Progenitor cell of endocrine pancreas (in vitro differentiated cells): Measurements from ENCODE around the gene CXCL8. TPM values are rescaled to one million over a fixed set of nuclear protein-coding genes. Genes with fewer than 3 reads are reported as not detected.

Experiments
- DNase-seq: peaks from one replicate; pipeline ENCODE4 v3.0.0; 2021; ENCODE audit warnings: low spot score; ENCODE audit not compliant: unreplicated experiment
- H3K27ac Mint-ChIP-seq: 2 replicates; pipeline ENCODE4 v1.8.0; 2021; ENCODE audit warnings: mild to moderate bottlenecking, moderate library complexity, mixed read lengths
- H3K27me3 Mint-ChIP-seq: 2 replicates; pipeline ENCODE4 v1.8.0; 2021; ENCODE audit warnings: mixed read lengths
- H3K36me3 Mint-ChIP-seq: 2 replicates; pipeline ENCODE4 v1.8.0; 2022; ENCODE audit warnings: mixed read lengths; ENCODE audit not compliant: insufficient read depth
- H3K4me1 Mint-ChIP-seq: 2 replicates; pipeline ENCODE4 v1.8.0; 2021; ENCODE audit warnings: low read depth, mixed read lengths
- H3K4me3 Mint-ChIP-seq: 2 replicates; pipeline ENCODE4 v1.8.0; 2021; ENCODE audit warnings: low read depth, mild to moderate bottlenecking, moderate library complexity, mixed read lengths
- H3K9me3 Mint-ChIP-seq: 2 replicates; pipeline ENCODE4 v1.8.0; 2021; ENCODE audit warnings: low read depth, mixed read lengths
- CTCF ChIP-seq: fragments of 200-600 bp; sonication (generic); IDR thresholded peaks from one replicate; pipeline ENCODE4 v1.5.0; 2021; ENCODE audit warnings: antibody characterized with exemption, mild to moderate bottlenecking; ENCODE audit not compliant: unreplicated experiment
- total RNA-seq: library from RNA; stranded (reverse); gene quantifications from 2 replicates; pipeline ENCODE4 v1.2.1, GENCODE V29; 2021

The CXCL8 gene
- total RNA-seq, 1 donor from 2014 or later, result 0.84 TPM

GRCh38 chr4:73705056-73705432, 35.3 kb upstream of the CXCL8 start:
- no peak overlapping the region for H3K4me3 Mint-ChIP-seq
- no peak for DNase-seq
- no peak overlapping the region for H3K27ac Mint-ChIP-seq

GRCh38 chr4:73705721-73706120, 34.6 kb upstream of the CXCL8 start:
- TF ChIP-seq CTCF, result no peak
- no peaks in the 10 kb centered on the region for H3K4me1 Mint-ChIP-seq
- DNase-seq, result no peak
- no peak overlapping the region for H3K27ac Mint-ChIP-seq
- H3K27me3 Mint-ChIP-seq, result peaks cover 3% of the 10 kb centered on the region
- H3K36me3 Mint-ChIP-seq, result no peaks in the 10 kb centered on the region
- H3K4me3 Mint-ChIP-seq, result no peak overlapping the region
- H3K9me3 Mint-ChIP-seq, result no peaks in the 10 kb centered on the region

More at GRCh38 chr4:73705056-73705432, 35.3 kb upstream of the CXCL8 start:
- H3K27me3 Mint-ChIP-seq, result peaks cover 3% of the 10 kb centered on the region
- H3K36me3 Mint-ChIP-seq, result no peaks in the 10 kb centered on the region
- no peak for TF ChIP-seq CTCF
- H3K9me3 Mint-ChIP-seq, result no peaks in the 10 kb centered on the region
- no peaks in the 10 kb centered on the region for H3K4me1 Mint-ChIP-seq

- peaks cover 2% of the 10 kb centered on the region for H3K4me1 Mint-ChIP-seq
- H3K27me3 Mint-ChIP-seq, result peaks cover 3% of the 10 kb centered on the region
- no peak for DNase-seq
- H3K4me3 Mint-ChIP-seq, result no peak overlapping the region
- no peak for TF ChIP-seq CTCF
- H3K27ac Mint-ChIP-seq, result no peak overlapping the region
- no peaks in the 10 kb centered on the region for H3K36me3 Mint-ChIP-seq
- H3K9me3 Mint-ChIP-seq, result no peaks in the 10 kb centered on the region
Observed at GRCh38 chr4:73706811-73707210, 33.6 kb upstream of the CXCL8 start.

- H3K27ac Mint-ChIP-seq, result no peak overlapping the region
- H3K9me3 Mint-ChIP-seq, result no peaks in the 10 kb centered on the region
- no peaks in the 10 kb centered on the region for H3K36me3 Mint-ChIP-seq
- H3K27me3 Mint-ChIP-seq, result peaks cover 3% of the 10 kb centered on the region
- no peak overlapping the region for H3K4me3 Mint-ChIP-seq
- no peak for DNase-seq
- peaks cover 4% of the 10 kb centered on the region for H3K4me1 Mint-ChIP-seq
- no peak for TF ChIP-seq CTCF
Observed at GRCh38 chr4:73707269-73707875, 33.0 kb upstream of the CXCL8 start.

GRCh38 chr4:73707918-73708577, 32.3 kb upstream of the CXCL8 start:
- peaks cover 4% of the 10 kb centered on the region for H3K4me1 Mint-ChIP-seq
- no peak overlapping the region for H3K4me3 Mint-ChIP-seq
- H3K27ac Mint-ChIP-seq, result no peak overlapping the region
- H3K27me3 Mint-ChIP-seq, result peaks cover 3% of the 10 kb centered on the region
- DNase-seq, result no peak
- no peak for TF ChIP-seq CTCF
- H3K9me3 Mint-ChIP-seq, result no peaks in the 10 kb centered on the region
- H3K36me3 Mint-ChIP-seq, result no peaks in the 10 kb centered on the region
